ENCODE measurements around the gene NKX1-2. TPM values are rescaled to one million over a fixed set of nuclear protein-coding genes. Genes with fewer than 3 reads are reported as not detected.

NKX1-2 gene
- total RNA-seq, 1 experiment from 2014 or later = 3.4 TPM

DNA sequence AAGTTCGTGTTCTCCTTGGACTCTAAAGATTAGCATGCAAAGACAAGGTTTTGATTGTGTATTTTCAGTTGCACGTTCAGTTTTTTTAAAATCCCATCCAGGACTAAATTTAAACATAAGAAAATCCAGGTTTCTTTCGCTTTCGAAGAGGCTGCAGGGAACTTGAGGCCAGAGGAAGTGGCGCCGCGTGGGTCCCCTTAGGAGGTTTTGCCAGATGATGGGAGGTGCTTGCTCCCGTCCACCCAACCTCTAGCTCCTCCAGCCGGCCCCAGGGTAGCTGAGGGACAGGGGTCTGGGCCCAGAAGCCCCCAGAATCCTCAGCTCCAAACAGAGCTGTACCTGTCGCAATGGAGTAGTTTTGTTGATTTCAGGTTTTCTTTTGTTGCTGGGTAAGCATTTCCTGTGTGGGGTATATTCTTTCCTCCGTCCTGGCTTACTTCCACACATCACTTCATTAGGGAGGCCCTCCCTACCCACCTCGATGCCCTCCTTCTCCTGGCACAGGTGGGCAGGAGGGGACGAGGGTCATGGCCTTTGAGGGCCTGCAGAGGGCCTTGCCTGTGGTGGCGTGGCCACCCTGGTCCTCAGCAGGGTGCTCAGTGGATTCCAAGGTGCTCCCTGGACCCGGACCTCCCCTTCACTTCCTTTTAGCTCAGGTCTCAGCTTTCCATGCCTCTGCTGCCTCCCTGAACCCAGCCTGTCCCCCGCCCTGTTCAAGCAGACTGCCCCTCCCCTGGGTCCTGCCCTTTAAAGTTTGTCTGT is 44.4 kb upstream of the NKX1-2 start (continued):
- TF ChIP-seq ELF1 (IDR thresholded peaks at IDR 0.05; ENCODE audit: borderline replicate concordance, low read depth) = no peak
- TF ChIP-seq, protein P1, sequence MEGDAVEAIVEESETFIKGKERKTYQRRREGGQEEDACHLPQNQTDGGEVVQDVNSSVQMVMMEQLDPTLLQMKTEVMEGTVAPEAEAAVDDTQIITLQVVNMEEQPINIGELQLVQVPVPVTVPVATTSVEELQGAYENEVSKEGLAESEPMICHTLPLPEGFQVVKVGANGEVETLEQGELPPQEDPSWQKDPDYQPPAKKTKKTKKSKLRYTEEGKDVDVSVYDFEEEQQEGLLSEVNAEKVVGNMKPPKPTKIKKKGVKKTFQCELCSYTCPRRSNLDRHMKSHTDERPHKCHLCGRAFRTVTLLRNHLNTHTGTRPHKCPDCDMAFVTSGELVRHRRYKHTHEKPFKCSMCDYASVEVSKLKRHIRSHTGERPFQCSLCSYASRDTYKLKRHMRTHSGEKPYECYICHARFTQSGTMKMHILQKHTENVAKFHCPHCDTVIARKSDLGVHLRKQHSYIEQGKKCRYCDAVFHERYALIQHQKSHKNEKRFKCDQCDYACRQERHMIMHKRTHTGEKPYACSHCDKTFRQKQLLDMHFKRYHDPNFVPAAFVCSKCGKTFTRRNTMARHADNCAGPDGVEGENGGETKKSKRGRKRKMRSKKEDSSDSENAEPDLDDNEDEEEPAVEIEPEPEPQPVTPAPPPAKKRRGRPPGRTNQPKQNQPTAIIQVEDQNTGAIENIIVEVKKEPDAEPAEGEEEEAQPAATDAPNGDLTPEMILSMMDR (IDR thresholded peaks at IDR 0.05 in 2 of 3, conservative IDR thresholded peaks at IDR 0.05 in 1 of 3; ENCODE audit: borderline replicate concordance in 1 of 3, insufficient read depth in 1 of 3, low read depth in 2 of 3, low read length in 2 of 3) = no peak
- TF ChIP-seq POLR2AphosphoS5 (IDR thresholded peaks at IDR 0.05; ENCODE audit: low read depth, low read length) = no peak
- TF ChIP-seq POLR2A (IDR thresholded peaks at IDR 0.05; ENCODE audit: borderline replicate concordance, extremely low read depth, insufficient read depth, insufficient read length) = no peak
- TF ChIP-seq EZH2phosphoT487 (IDR thresholded peaks at IDR 0.05; ENCODE audit: borderline replicate concordance) = no peak

DNA sequence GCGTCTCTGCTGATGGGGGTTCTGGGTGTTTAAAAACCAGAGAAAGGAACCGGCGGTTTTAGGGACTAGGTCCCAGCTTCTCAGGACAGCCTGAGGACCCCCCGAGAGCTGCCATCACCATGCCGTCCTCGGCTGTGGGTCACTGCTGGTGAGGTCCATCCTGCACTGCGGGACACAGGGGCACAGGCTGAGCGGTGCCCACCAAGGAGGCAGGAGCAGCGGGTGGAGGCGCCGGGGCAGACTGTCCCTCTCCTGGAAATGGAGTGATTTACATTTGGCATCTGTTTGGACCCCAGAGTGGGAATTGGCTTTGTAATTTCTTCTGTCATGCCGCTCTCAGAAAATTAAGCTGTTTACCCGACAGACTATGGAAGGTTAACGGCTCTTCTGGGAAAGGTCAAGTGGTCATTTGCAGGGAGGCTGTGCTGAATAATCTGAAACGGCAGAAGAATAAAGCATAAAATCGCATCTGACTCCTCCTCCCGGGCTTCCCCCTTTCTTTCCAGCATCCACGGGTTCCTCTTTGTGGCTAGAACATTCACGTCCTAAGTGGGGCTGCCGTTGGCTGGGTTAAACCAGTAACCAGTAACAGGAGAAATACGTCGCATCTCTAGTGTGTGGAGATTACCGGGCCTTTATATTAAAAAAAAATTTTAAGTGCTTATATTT is 43.5 kb upstream of the NKX1-2 start:
- H3K4me1 ChIP-seq (ENCODE audit: control insufficient read depth in 1 of 2, insufficient read depth in 2 of 2, low read length in 2 of 2) = no peaks in the 10 kb centered on the region
- H3K4me2 ChIP-seq (ENCODE audit: low read length) = no peak overlapping the region
- DNase-seq (ENCODE audit: low read depth, low spot score) (no peak), ATAC-seq (no peak)
- BruUV-seq (replicated peaks) = no TSS peak
- no peak overlapping the region for H3K27ac ChIP-seq (ENCODE audit: low read depth, low read length)
- TF ChIP-seq SP1 (IDR thresholded peaks at IDR 0.05; ENCODE audit: low read depth) = no peak
- TF ChIP-seq, protein P2, sequence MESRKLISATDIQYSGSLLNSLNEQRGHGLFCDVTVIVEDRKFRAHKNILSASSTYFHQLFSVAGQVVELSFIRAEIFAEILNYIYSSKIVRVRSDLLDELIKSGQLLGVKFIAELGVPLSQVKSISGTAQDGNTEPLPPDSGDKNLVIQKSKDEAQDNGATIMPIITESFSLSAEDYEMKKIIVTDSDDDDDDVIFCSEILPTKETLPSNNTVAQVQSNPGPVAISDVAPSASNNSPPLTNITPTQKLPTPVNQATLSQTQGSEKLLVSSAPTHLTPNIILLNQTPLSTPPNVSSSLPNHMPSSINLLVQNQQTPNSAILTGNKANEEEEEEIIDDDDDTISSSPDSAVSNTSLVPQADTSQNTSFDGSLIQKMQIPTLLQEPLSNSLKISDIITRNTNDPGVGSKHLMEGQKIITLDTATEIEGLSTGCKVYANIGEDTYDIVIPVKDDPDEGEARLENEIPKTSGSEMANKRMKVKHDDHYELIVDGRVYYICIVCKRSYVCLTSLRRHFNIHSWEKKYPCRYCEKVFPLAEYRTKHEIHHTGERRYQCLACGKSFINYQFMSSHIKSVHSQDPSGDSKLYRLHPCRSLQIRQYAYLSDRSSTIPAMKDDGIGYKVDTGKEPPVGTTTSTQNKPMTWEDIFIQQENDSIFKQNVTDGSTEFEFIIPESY (IDR thresholded peaks at IDR 0.05; ENCODE audit: extremely low read depth, insufficient replicate concordance, low read length) = no peak
- TF ChIP-seq YY1 (IDR thresholded peaks at IDR 0.05; ENCODE audit: extremely low read depth, insufficient replicate concordance, low read depth, low read length) = no peak
- no peak for TF ChIP-seq EZH2 (IDR thresholded peaks at IDR 0.05)
- no peak for TF ChIP-seq ZFX (IDR thresholded peaks at IDR 0.05)
- TF ChIP-seq RAD21 (IDR thresholded peaks at IDR 0.05; ENCODE audit: low read depth) = no peak
- no peak for TF ChIP-seq POLR2A (IDR thresholded peaks at IDR 0.05; ENCODE audit: borderline replicate concordance, extremely low read depth, insufficient read depth, insufficient read length)
- no peak for TF ChIP-seq JUND (IDR thresholded peaks at IDR 0.05)
- no peaks in the 10 kb centered on the region for H3K9me2 ChIP-seq (ENCODE audit: insufficient read depth)
- ChIA-PET CTCF (no interaction called here), RAD21 (ENCODE audit: low non-redundant PET in 1 of 2, low total read pairs in 2 of 2, uncharacterized antibody in 2 of 2, unreplicated experiment in 2 of 2) (no interaction called here), POLR2A (no interaction called here)
- no peak overlapping the region for H3K4me3 ChIP-seq (replicated peaks in 1 of 2; ENCODE audit: low read depth in 1 of 2, low read length in 2 of 2)
- no peaks in the 10 kb centered on the region for H3K9me3 ChIP-seq (ENCODE audit: control insufficient read depth in 1 of 2, insufficient read depth in 1 of 2, low read depth in 1 of 2, low read length in 2 of 2)
- H3K36me3 ChIP-seq (ENCODE audit: control insufficient read depth in 1 of 2, insufficient read depth in 2 of 2, low read length in 2 of 2) = no peaks in the 10 kb centered on the region; a peak in 1 of 4 replicates
- no peak overlapping the region for H2AFZ ChIP-seq (ENCODE audit: low read depth, low read length, poor library complexity, severe bottlenecking)
- no peak overlapping the region for H3K9ac ChIP-seq (ENCODE audit: low read length)
- no peaks in the 10 kb centered on the region for H3K79me2 ChIP-seq (ENCODE audit: insufficient read depth, low read length)
- no peaks in the 10 kb centered on the region for H4K20me1 ChIP-seq (ENCODE audit: insufficient read depth)
- intact Hi-C loops (cut with micrococcal nuclease) = no loop called here
- H3K27me3 ChIP-seq (ENCODE audit: insufficient read depth, low read length) = no peaks in the 10 kb centered on the region
